Measurements from ENCODE around the gene SEC31A. TPM values are rescaled to one million over a fixed set of nuclear protein-coding genes. Genes with fewer than 3 reads are reported as not detected.
"Not testable (repeated sequence)": the region's sequence is repeated elsewhere in the genome, so short reads cannot be mapped to it uniquely, and the experiment has no call there.

The SEC31A gene
- total RNA-seq, 1 experiment from 2014 or later: 146 TPM

- not testable (repeated sequence) for DNase-seq (ENCODE audit: low spot score)
Measured at GRCh38 chr4:82833060-82833459, 57.9 kb downstream of the SEC31A start.

- DNase-seq (ENCODE audit: low spot score): no peak
Measured at GRCh38 chr4:82825425-82825824, 65.5 kb downstream of the SEC31A start.

- no peak for DNase-seq (ENCODE audit: low spot score)
Measured at GRCh38 chr4:82823062-82823461, 67.9 kb downstream of the SEC31A start.

DNA sequence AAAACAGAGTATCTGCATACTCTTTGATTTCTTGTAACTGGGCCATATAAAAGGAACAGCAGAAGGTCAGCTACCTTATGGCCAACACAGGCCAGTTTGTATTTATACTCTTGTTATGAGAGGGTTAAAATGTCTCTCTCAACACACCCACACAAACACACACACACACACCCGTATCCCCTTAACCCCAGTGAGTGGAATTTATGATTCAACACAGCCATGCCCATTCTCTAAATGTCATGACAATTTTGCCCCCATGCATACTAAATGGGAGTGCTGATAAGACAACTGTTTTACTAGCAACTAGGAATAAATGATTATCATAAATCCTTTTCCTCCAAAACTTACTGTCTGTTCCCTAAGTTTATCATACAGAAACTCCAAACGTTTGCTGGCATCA lies 70.3 kb downstream of the SEC31A start:
- no peak for DNase-seq (ENCODE audit: low spot score)

DNA sequence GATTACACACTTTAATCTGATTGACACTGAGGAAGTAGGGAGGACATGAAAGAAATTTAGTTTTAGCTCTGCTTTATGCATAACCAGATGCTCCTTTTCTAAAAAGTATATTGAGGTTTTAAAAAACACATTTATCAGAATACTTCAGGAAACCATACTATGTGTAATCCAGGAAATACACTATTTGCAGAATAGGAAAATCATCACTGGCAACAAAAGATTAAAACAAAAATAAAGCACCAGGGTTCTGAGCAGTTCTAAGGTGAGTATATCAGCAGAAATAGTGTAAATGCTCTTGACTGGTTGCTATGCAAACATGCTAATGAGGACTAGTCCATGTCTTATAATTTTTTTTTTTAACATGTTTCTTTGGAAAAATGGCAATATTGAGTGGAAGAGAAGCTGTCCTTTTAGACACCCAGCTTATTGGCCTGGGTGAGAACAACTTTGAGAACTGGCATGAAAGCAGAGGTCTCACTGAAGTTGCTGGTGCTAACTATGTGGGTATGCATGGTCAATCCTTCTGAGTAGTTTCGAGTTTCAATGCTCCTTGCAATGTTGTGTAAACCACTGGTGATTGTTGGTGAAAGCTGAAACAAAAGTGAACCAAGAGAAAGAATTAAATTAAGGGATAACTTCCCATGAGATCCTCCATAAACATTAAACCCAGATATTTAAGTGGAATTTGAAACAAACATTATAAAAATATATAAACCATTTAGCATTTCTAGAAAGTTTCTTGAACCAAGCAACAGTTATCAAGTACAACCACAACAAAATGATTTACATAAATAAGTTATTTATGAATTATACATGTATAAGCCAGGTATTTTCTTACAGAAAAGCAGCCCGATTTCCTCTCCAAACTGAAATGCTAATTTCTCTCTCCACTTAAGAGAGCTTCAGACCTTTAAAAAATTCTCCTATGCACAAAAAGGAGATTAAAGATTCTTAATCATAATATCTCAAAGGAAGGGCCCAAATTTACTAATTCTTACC lies 72.0 kb downstream of the SEC31A start:
- DNase-seq (ENCODE audit: low spot score): no peak

GRCh38 chr4:82816874-82817273 lies 74.1 kb downstream of the SEC31A start:
- DNase-seq (ENCODE audit: low spot score): not testable (repeated sequence)

DNA sequence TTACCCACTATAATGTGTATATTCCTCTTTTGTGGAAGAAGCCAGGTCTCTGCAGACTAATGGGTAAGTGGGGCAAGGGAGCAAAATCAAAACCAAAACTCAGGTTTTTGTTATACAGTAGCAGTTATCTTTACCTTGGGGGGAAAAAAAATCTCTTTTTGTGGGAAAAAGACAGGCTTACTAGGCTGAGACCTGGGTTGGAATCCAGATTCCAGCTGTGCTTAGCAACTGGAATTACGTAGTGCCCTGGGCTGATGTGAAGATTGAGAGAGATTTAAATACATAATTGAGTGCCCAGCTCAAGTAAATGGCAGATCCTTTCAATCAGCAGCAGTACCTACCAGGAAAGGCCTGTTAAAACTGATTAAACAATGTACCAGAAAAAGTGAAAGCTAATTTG lies 76.9 kb downstream of the SEC31A start:
- DNase-seq (ENCODE audit: low spot score): no peak

DNA sequence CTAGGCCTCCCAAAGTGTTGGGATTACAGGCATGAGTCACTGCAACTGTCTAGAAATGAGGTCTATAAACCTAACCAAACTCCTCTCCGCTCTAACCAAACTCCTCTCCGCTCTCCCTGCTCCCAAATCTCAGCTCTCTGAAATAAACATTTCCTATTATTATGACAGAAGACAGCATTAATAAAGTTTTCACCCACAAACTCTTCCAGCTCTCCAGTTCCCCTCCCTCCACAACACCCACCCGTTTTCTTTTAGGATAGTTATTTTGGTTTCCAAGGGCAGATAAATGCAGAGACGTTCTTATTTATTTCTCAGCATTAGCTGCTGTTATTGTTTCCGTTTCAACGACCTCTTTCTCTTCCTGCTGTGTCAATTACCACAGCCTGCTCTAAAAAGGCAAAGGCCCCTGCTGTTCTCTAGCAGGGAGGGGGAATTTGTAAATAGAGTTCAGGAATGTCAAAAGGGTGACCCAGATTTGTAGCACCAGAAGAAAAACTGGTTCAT lies 79.1 kb downstream of the SEC31A start:
- no peak for DNase-seq (ENCODE audit: low spot score)

GRCh38 chr4:82811392-82811791 lies 79.6 kb downstream of the SEC31A start:
- DNase-seq (ENCODE audit: low spot score): no peak

GRCh38 chr4:82810176-82810575 lies 80.8 kb downstream of the SEC31A start:
- DNase-seq (ENCODE audit: low spot score): no peak

GRCh38 chr4:82809619-82810018 lies 81.3 kb downstream of the SEC31A start:
- no peak for DNase-seq (ENCODE audit: low spot score)

- no peak for DNase-seq (ENCODE audit: low spot score)
Measured at GRCh38 chr4:82803746-82804145, 87.2 kb downstream of the SEC31A start.

GRCh38 chr4:82802911-82803310 lies 88.0 kb downstream of the SEC31A start:
- DNase-seq (ENCODE audit: low spot score): no peak

- peak; percentile 33 for DNase-seq (ENCODE audit: low spot score)
Measured at GRCh38 chr4:82801910-82802521, 88.9 kb downstream of the SEC31A start.

- no peak for DNase-seq (ENCODE audit: low spot score)
Measured at GRCh38 chr4:82799006-82799881, 91.7 kb downstream of the SEC31A start.

GRCh38 chr4:82798168-82799005 lies 92.6 kb downstream of the SEC31A start, which contains the start of gene SCD5:
SCD5 (minus strand) TSS chr4:82798796; CDS start chr4:82798537, 259 bp downstream.
- DNase-seq (ENCODE audit: low spot score): peak; percentile 67

- DNase-seq (ENCODE audit: low spot score): no peak
Measured at GRCh38 chr4:82797405-82798111, 93.4 kb downstream of the SEC31A start.

GRCh38 chr4:82797040-82797404 lies 93.9 kb downstream of the SEC31A start:
- no peak for DNase-seq (ENCODE audit: low spot score)

DNA sequence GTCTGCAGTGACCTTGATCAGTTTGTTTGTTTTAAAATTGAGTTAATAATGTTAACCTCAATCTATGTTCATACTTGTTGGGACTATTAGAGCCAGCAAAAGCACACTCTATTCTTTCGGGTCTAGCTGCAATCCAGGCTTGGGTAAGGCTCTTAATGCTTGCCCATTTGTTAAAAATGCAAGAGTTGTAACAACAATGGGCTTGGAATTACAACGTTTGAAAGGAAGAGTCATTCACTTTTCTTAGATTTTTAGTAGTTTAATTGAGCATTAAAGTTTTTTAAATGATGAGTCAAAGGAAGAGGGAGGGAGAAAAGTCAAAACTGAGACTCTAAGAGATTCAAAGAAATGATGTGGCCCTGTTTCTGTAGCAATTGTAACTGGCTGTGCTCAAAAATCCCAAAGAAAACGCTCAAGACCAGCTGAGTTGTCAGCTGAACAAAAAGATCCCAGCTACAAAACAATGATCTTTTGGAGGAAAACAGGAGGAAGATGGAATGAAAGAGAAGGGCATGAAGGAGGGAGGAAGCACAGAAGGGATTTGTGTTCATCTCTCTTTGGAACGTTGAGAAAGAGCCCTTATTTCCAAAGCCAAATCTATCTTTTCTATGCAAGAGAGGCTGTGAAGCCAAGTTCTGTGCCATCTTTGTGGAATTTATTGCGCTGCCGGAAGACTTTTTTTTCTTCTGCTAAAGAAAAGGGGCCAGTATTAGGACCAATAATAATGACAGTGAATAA lies 97.9 kb downstream of the SEC31A start:
- DNase-seq (ENCODE audit: low spot score): no peak

All from A172 (cell line).